HTR-8/SVneo (cell line): ENCODE results near the gene TUBD1.
"Not testable (repeated sequence)": the region's sequence is repeated elsewhere in the genome, so short reads cannot be mapped to it uniquely, and the experiment has no call there.

ENCODE experiments used
- DNase-seq: peaks from one replicate; pipeline ENCODE4 v3.0.0; 2011; ENCODE audit warnings: low spot score, mixed read lengths; ENCODE audit not compliant: insufficient read length
- FAIRE-seq: peaks from 2 replicates; lab custom pipeline; 2011; peaks lifted over from hg19 to GRCh38; lab: Jason Lieb, UNC

Gene TUBD1

DNA sequence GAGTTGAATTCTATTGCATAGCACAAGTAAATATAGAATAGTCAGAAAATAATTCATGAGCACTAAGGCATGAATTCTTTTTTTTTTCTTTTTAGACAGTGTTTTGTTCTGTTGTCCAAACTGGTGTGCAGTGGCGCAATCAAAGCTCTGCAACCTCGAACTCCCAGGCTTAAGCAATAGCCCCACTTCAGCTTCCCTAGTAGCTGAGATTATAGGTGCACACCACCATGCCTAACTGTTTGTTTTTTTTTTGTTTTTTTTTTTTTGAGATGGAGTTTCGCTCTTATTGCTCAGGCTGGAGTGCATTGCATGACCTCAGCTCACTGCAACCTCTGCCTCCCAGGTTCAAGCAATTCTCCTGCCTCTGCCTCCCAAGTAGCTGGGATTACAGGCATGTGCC lies 16.6 kb downstream of the TUBD1 start:
- DNase-seq (no peak), FAIRE-seq (no peak)

DNA sequence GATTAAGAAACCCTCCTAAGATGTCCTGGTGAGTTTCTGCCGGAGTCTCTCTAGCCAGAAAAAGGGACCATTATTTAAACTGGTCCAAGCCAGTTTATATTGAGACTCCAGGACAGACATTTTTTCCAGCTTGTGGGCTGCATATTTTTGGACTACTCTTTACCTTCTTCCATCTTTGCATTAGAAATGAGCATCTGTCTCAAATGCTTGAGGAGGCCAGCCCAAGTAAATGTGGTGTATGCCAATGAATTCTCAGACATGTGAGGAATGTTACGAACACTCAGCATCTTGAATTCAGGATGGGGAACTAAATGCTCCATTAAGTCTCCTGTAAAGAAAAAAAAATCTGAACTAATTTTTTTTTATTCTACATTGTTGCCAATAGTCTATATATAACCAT lies 18.4 kb downstream of the TUBD1 start:
- DNase-seq (no peak), FAIRE-seq (no peak)

DNA sequence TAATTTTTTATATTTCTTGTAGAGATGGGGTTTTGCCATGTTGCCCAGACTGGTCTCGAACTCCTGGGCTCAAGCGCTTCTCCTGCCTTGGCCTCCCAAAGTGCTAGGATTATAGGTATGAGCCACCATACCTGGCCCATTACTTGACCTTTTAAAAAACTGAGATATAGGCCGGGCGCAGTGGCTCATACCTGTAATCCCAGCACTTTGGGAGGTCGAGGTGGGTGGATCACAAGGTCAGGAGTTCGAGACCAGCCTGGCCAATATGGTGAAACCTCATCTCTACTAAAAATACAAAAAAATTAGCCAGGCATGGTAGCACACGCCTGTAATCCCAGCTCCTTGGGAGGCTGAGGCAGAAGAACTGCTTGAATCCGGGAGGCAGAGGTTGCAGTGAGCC lies 19.3 kb downstream of the TUBD1 start:
- FAIRE-seq = not testable (repeated sequence)

DNA sequence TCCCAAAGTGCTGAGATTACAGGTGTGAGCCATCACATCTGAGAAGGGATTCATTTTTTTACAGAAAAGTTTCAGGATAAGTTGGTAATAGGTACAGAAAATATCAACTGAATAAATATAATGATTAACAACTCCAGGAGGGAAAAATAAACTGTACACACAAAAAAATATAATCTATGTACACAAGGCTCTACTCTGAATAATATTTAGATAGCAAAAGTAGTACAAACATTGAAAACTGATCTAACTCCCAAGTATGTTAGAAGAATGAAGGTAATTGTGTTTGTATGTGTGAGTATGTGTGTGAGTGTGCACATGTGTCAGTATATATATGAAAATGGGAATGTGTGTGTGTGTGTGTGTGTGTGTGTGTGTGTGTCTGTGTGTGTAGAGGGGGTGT lies 20.4 kb downstream of the TUBD1 start:
- no peak for FAIRE-seq

More for the DNA sequence above, 19.3 kb downstream of the TUBD1 start:
- not testable (repeated sequence) for DNase-seq

DNA sequence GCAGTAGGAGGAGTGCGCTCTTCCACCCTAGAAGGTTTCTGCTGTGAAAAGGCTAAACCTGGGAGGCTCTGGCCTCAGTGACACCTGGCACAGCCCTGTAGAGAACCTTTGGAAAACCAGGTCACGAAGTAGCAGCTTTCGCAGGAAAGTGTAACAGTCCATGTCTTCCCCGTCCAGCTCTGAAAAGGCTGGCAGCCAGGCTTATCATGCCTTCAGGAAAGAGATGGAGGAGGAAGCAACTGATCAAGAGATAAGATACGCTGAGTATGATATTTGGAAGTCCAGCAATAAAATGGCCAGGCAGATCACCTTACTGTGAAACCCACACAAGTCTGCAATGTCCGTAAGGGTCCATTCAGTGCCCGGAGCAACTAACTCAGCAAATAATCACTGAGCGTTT lies 22.3 kb downstream of the TUBD1 start:
- FAIRE-seq (no peak), DNase-seq (no peak)

More for the DNA sequence above, 20.4 kb downstream of the TUBD1 start:
- DNase-seq = no peak

DNA sequence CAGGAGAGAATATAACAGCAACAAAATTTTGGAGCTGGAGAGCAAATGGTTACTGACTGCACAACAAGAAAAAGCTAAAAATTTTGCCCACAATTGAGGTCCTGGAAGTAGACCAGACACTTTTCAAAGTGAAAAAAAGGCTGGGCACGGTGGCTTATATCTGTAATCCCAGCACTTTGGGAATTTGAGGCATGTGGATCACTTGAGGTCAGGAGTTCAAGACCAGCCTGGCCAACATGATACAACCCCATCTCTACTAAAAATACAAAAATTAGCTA lies 22.9 kb downstream of the TUBD1 start:
- DNase-seq = no peak
- FAIRE-seq = no peak

DNA sequence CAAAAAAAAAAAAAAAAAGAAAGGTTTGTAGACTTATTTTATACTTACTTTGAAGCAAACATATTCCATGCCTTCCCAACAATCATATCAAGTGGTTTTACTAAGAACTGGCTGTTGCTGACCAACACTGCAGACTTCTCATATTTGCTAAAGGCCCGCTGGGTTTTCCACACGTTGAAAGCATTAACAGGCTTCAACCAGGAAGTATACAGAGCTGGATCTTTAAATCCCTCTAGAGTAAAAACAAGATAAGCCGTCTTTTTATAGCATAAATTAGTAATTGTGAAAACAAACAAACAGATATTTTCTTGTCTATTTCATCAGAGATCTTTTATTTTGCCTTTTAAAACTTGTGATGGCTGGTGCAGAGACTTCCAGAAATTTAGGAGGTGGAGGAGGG lies 29.1 kb downstream of the TUBD1 start:
- DNase-seq (no peak), FAIRE-seq (no peak)

DNA sequence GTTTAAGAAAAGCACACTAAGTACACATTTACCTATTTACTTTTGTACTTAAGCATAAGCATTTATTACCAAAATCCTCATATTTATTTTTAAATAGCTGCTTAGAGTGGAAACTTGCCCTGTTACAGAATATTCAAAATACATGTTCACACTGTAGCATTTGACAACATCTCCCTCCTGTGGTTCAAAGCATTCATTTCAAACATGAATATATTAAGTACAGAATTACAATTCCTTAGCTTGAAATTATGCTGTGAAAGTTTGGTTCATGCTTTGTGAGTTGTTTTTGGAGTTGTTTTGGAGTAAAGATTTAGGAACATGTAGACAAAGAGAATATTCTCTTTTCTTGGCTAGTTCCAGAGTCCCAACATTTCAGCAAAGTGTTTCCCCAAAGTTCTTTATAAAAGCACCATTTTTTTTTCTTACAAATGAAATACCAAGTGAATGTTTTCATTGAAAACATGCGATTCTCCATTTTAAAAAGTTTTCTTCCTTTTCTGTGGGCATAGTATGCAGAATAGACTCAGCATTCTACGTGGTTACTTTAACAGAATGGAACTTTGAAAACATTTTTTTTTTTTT lies 33.2 kb downstream of the TUBD1 start:
- DNase-seq (no peak), FAIRE-seq (no peak)

DNA sequence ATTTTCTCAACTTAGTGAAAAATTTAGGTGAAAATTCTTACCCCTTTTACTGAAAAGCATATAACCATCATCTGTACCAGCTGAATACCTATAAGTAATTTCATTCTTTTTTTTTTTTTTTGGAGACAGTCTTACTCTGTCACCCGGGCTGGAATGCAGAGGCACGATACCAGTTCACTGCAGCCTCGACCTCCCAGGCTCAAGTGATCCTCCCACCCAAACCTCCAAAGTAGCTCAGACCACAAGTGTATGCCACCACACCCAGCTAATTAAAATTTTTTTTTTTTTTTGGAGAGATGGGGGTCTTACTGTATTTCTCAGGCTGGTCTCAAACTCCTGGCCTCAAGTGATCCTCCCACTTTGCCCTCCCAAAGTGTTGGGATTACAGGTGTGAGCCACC lies 33.8 kb downstream of the TUBD1 start:
- FAIRE-seq = no peak
- no peak for DNase-seq

DNA sequence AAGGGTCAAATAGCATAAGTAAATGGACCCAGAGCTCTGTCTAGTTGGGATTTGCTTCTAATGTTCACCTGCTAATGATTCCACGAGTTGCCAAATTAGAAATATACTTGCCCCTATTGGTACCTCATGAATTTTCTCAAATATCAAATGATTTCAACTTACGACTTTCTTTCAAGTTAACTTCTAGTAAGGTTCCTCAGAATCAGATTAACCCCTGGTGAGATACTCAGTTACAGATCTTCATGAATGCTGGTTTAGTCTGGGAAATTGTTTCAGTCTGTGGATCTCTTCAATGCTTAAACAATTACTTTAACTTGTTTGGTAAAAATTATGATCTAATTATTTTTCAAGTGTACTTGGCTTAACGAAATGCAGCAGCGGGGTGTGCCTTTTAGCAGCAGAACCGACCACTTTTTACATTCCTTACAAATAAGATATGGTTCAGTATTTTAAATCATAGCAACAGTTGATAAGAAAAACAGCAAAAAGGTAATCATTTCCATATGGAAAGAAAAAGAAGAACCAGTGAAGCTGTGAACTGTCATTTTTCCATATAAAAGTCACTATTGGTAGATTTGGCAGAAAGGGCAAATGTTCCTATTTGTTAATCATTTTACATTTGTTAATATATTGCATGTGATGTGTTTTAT lies 34.5 kb downstream of the TUBD1 start:
- DNase-seq = no peak
- no peak for FAIRE-seq

DNA sequence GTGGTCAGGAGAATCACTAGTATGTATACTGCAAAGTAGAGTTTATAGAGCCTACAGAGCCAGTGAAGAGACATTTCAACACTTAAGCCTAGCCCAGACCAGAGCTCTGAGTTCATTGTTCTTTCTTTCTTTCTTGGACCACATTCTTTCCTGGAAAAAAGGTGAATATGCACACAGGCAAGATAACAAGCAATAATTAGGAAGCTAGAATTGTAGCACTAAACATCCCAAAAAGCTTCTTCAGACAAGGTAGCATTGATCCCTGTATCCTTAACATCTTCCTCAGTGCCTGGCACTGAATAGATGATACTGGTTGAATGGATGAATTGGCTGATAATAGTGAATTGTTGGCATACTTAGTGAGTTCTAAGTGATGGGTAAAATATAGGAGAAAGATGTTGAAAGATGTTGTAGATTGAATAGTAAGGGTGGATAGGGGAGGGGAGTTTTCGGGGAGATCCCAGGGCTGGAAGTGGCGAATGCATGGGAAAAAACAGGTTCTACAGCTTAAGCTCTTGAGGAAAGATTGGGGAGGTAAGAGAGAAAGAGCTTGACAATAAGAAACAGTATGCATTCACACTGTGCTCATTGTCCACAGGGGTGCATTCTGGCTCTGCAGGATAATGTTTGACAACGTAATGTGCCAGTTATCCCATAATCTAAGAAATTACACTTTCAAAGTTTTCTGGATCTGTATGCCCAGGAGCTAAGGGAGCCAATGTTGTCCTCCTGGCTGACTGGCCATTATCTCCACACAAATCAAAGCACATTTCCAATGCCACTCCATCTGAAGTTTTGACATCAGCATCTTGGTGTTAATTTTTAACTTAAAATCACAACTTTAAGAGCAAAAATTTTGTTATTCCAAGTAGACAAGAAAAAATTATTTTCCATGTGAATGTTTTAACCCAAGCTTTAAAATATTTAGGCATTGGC lies 35.6 kb downstream of the TUBD1 start:
- peak; percentile 23 for FAIRE-seq
- no peak for DNase-seq

DNA sequence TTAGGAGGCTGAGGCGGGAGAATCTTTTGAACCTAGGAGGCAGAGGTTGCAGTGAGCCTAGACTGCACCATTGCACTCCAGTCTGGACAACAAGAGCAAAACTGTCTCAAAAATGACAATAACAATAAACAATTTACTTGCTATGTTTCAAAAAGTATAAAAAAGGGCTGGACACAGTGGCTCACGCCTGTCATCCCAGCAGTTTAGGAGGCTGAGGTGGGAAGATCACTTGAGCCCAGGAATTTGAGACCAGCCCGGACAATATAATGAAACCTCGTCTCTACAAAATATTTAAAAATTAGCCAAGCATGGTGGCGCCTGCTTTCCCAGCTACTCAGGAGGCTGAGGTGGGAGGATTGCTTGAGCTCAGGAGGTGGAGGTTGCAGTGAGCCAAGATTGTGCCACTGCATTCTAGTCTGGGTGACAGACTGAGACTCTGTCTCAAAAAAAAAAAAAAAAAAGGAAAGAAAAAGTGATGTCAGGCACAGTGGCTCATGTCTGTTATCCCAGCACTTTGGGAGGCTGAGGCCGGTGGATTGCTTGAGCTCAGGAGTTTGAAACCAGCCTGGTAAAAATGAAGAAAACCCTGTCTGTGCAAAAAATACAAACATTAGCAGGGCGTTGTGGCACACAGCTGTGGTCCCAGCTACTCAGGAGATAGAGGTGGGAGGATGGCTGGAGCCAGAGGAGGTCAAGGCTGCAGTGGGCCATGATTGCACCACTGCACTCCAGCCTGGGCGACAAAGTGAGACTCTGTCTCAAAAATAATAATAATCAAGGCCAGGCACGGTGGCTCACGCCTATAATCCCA lies 38.6 kb downstream of the TUBD1 start:
- DNase-seq, FAIRE-seq: not testable (repeated sequence)

DNA sequence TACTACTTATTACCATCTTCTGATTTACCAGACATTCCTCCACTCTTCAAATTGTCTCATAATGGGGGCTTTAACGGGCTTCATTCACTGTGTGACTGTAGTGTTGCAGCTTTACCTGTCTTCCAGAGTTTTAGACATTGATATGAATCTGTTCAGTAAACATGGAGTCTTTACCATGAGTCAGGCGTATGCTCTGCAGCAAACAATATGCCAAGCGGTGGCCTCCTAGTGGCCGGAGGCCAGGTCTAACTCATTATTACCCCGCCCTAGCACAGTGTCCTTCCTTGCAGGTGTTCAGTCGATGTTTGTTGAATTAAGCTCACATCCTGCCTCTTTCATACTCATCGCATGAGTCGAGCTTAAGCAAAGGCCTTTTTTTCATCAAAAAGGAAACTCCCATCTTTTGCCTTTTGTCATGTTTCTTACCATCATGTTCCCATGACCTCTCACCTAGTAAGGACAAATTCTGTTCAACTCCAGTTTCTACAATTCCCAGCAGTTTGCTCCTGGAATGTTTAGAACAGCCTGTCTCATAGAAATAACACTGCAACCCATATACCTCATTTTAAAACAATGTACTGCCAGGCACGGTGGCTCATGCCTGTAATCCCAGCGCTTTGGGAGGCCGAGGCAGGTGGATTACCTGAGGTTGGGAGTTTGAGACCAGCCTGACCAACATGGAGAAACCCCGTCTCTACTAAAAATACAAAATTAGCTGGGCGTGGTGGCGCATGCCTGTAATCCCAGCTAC lies 39.4 kb downstream of the TUBD1 start:
- FAIRE-seq (peak; percentile 71), DNase-seq (peak; percentile 81)

DNA sequence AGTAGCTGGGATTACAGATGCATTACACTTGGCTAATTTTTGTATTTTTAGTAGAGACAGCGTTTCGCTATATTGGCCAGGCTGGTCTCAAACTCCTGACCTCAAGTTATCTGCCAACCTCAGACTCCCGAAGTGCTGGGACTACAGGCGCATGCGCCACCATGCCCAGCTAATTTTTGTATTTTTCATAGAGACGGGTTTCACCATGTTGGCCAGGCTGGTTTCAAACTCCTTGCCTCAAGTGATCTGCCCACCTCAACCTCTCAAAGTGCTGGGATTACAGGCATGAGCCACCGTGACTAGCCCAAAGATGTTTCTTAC lies 39.9 kb downstream of the TUBD1 start:
- DNase-seq, FAIRE-seq: not testable (repeated sequence)

DNA sequence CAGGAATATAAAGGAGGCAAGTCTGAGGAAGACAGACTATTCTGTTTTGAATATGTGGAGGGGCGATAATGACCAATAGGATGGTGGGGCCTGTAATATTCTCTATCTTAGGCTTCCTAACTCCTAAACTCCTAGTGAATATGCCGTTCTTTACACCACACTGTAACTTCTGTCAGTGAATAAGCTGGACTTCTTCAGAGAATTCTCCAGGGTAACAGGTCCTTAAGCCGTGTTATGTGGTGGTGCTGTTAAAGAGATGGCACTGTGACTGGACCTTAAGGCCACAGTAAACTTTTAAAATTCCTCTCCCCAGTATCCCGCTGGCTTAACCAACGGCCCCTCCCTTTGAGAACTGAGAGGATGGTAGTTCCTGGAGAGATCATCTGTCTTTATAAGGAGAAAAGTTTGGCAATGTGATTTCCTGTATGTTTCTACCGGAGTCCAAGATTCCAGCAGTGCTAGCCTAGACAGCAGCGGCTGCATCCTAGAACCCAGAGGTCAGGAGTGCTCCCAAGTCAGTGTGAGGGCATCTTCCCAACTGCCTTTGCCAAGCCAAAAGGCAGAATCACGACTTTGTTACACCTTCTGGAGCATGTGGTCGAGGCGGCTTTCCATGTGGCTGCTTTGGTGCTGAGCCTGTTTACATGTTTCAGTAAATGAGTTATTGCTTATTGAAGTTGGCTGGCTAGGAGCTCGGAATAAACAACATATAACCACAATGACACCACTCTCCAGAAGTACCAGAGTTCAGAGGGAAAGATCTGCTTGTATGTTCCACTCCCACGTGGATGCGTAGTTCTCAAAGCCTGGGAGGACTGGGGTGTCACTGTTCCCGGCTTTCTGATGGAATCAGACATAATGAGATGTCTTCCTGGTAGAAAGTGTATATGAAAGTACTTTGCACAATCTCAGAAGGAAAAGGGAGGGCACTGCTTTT lies 41.0 kb downstream of the TUBD1 start:
- no peak for FAIRE-seq
- DNase-seq = no peak

DNA sequence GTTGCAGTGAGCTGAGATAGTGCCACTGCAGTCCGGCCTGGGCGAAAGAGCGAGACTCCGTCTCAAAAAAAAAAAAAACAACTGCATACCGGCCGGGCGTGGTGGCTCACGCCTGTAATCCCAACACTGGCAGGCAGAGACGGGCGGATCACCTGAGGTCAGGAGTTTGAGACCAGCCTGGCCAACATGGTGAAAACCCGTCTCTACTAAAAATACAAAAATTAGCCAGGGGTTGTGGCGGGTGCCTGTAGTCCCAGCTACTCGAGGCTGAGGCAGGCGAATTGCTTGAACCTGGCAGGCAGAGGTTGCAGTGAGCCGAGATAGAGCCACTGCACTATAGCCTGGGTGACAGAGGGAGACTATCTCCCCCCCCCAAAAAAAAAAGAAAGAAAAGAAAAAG lies 42.4 kb downstream of the TUBD1 start:
- not testable (repeated sequence) for DNase-seq, FAIRE-seq

DNA sequence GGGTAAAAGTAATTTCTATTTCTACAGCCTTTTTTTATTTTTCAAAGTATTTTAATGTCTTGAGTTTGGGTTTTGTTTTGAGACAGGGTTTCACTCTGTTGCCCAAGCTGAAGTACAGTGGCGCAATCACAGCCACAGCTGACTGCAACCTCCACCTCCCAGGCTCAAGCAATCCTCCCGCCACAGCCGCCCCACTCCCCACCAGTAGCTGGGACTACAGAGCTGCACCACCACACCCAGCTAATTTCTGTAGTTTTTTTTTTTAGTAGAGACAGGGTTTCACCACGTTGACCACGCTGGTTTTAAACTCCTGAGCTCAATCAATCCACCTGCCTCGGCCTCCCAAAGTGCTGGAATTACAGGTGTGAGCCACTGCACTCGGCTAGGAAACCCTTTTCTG lies 44.0 kb downstream of the TUBD1 start:
- no peak for FAIRE-seq
- no peak for DNase-seq

DNA sequence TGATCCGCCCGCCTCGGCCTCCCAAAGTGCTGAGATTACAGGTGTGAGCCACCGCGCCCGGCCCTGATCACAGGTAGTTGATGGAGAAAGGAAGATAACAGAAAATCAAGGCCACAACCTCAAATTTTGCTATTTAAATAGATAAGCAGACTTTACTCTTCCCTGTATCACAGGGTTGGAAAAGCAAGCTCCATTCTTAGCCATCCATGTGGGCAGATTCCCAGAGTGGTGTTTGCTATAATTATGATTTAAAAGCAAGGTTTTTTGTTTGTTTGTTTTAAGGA lies 44.4 kb downstream of the TUBD1 start:
- DNase-seq (no peak), FAIRE-seq (no peak)
